Measurements from ENCODE around the gene DSCAM. TPM values are rescaled to one million over a fixed set of nuclear protein-coding genes. Genes with fewer than 3 reads are reported as not detected.

DSCAM gene
- total RNA-seq, 1 donor from 2014 or later: 2.7 TPM

GRCh38 chr21:40505681-40506080, 341.3 kb downstream of the DSCAM start:
- H3K9me3 Mint-ChIP-seq (ENCODE audit: low read depth): no peaks in the 10 kb centered on the region
- no peak for DNase-seq (ENCODE audit: low spot score, unreplicated experiment)

GRCh38 chr21:40505244-40505643, 341.7 kb downstream of the DSCAM start:
- Mint-ChIP-seq H3K4me1 (ENCODE audit: low read depth) (peaks cover 31% of the 10 kb centered on the region), H3K36me3 (ENCODE audit: insufficient read depth) (no peaks in the 10 kb centered on the region), H3K9me3 (ENCODE audit: low read depth) (no peaks in the 10 kb centered on the region), H3K27ac (no peak overlapping the region), H3K4me3 (ENCODE audit: low read depth) (no peak overlapping the region), H3K27me3 (peaks cover 2% of the 10 kb centered on the region)
- TF ChIP-seq, protein P1, sequence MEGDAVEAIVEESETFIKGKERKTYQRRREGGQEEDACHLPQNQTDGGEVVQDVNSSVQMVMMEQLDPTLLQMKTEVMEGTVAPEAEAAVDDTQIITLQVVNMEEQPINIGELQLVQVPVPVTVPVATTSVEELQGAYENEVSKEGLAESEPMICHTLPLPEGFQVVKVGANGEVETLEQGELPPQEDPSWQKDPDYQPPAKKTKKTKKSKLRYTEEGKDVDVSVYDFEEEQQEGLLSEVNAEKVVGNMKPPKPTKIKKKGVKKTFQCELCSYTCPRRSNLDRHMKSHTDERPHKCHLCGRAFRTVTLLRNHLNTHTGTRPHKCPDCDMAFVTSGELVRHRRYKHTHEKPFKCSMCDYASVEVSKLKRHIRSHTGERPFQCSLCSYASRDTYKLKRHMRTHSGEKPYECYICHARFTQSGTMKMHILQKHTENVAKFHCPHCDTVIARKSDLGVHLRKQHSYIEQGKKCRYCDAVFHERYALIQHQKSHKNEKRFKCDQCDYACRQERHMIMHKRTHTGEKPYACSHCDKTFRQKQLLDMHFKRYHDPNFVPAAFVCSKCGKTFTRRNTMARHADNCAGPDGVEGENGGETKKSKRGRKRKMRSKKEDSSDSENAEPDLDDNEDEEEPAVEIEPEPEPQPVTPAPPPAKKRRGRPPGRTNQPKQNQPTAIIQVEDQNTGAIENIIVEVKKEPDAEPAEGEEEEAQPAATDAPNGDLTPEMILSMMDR (IDR thresholded peaks at IDR 0.05; ENCODE audit: unreplicated experiment): no peak
- no peak for DNase-seq (ENCODE audit: low spot score, unreplicated experiment)

More at GRCh38 chr21:40505681-40506080, 341.3 kb downstream of the DSCAM start:
- TF ChIP-seq, protein P1 (IDR thresholded peaks at IDR 0.05; ENCODE audit: unreplicated experiment): no peak
- H3K4me1 Mint-ChIP-seq (ENCODE audit: low read depth): peaks cover 33% of the 10 kb centered on the region
- H3K27me3 Mint-ChIP-seq: no peaks in the 10 kb centered on the region
- H3K36me3 Mint-ChIP-seq (ENCODE audit: insufficient read depth): no peaks in the 10 kb centered on the region
- H3K4me3 Mint-ChIP-seq (ENCODE audit: low read depth): no peak overlapping the region
- no peak overlapping the region for H3K27ac Mint-ChIP-seq

- H3K27me3 Mint-ChIP-seq: peaks cover 3% of the 10 kb centered on the region
- H3K4me1 Mint-ChIP-seq (ENCODE audit: low read depth): peaks cover 30% of the 10 kb centered on the region
- no peak overlapping the region for H3K27ac Mint-ChIP-seq
- no peak overlapping the region for H3K4me3 Mint-ChIP-seq (ENCODE audit: low read depth)
- H3K9me3 Mint-ChIP-seq (ENCODE audit: low read depth): no peaks in the 10 kb centered on the region
- TF ChIP-seq, protein P1 (IDR thresholded peaks at IDR 0.05; ENCODE audit: unreplicated experiment): no peak
- DNase-seq (ENCODE audit: low spot score, unreplicated experiment): no peak
- no peaks in the 10 kb centered on the region for H3K36me3 Mint-ChIP-seq (ENCODE audit: insufficient read depth)
Observed at GRCh38 chr21:40504825-40505224, 342.1 kb downstream of the DSCAM start.

DNA sequence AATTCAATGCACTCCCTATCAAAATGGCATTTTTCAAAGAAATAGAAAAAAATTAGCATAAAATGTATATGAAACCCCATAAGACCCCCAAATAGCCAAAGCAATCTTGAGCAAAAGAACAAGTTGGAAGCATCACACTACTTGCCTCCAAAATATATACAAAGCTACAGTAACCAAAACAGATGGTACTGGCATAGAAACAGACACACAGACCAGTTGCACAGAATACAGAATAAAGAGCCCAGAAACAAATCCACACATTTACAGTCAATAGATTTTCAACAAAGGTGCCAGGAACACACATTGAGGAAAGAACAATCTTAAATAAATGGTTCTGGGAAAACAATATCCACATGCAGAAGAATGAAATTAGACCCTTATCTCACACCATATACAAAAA, 350.8 kb downstream of the DSCAM start:
- DNase-seq (ENCODE audit: low spot score, unreplicated experiment): no peak
- peaks cover 23% of the 10 kb centered on the region for H3K9me3 Mint-ChIP-seq (ENCODE audit: low read depth)
- H3K4me1 Mint-ChIP-seq (ENCODE audit: low read depth): no peaks in the 10 kb centered on the region
- H3K4me3 Mint-ChIP-seq (ENCODE audit: low read depth): no peak overlapping the region
- TF ChIP-seq, protein P1 (IDR thresholded peaks at IDR 0.05; ENCODE audit: unreplicated experiment): no peak
- H3K27ac Mint-ChIP-seq: no peak overlapping the region
- H3K27me3 Mint-ChIP-seq: peaks cover 3% of the 10 kb centered on the region
- H3K36me3 Mint-ChIP-seq (ENCODE audit: insufficient read depth): peaks cover 7% of the 10 kb centered on the region

DNA sequence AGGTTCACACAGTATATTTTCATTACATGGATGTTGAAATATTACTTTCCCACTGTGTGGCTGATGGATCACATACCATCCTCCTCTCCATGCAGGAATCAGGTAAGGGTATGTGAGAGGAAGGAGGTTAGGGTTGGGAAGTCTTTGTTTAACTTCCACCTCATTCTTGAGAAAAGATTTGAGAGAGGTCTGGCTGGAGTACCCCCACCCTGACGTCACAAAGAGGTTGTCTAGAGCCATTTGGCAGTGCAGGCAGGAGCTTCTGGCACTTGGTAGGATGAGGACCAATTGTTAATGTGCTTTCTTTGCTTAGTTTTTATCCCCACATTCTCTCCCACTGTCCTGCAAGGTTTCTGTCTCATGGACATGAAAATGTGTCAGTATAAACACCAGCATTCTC, 356.6 kb downstream of the DSCAM start:
- no peak overlapping the region for H3K27ac Mint-ChIP-seq
- DNase-seq (ENCODE audit: low spot score, unreplicated experiment): no peak
- no peaks in the 10 kb centered on the region for H3K4me1 Mint-ChIP-seq (ENCODE audit: low read depth)
- TF ChIP-seq, protein P1 (IDR thresholded peaks at IDR 0.05; ENCODE audit: unreplicated experiment): no peak
- peaks cover 7% of the 10 kb centered on the region for H3K36me3 Mint-ChIP-seq (ENCODE audit: insufficient read depth)
- peaks cover 27% of the 10 kb centered on the region for H3K9me3 Mint-ChIP-seq (ENCODE audit: low read depth)
- H3K4me3 Mint-ChIP-seq (ENCODE audit: low read depth): no peak overlapping the region
- H3K27me3 Mint-ChIP-seq: no peaks in the 10 kb centered on the region
